SK-N-SH (cell line): ENCODE data around the gene ARPC5L. TPM values are rescaled to one million over a fixed set of nuclear protein-coding genes. Genes with fewer than 3 reads are reported as not detected.

Experiments
- CTCF ChIA-PET: fragments of 300-600, 350-600 bp; formaldehyde crosslinking; extraction: SDS; loops from one replicate; lab custom pipeline; 2021; lab: Yijun Ruan, JAX
- POLR2A ChIA-PET: fragments of 350-600 bp; sonication (Branson Sonifier 250); formaldehyde crosslinking; extraction: SDS; loops from one replicate; lab custom pipeline; 2020; ENCODE audit warnings: antibody characterized with exemption, inconsistent platforms; lab: Yijun Ruan, JAX
- DNase-seq: peaks from one replicate; pipeline ENCODE4 v3.0.0; 2012
- H2AFZ ChIP-seq: fragments of 200-600 bp; sonication (generic); 2 replicates; pipeline ENCODE4 v1.8.1; 2016; ENCODE audit warnings: antibody characterized with exemption, mild to moderate bottlenecking, low read depth
- H3F3A ChIP-seq: fragments of 200-600 bp; sonication (generic); replicated peaks from 2 replicates; pipeline ENCODE3; 2016; ENCODE audit warnings: antibody characterized with exemption, mild to moderate bottlenecking; ENCODE audit not compliant: insufficient read depth
- H3K27ac ChIP-seq, 2 experiments: fragments of 200-500 bp in 1 of 2; fragments of 200-600 bp in 1 of 2; sonication (Bioruptor generic) in 1 of 2; sonication (generic), shearing (Covaris generic) in 1 of 2; 2 replicates each; pipeline versions ENCODE4 v1.5.1 to v1.6.1; 2014 to 2016; ENCODE audit warnings: low read depth in 2 of 2, inconsistent platforms in 1 of 2, low read length in 1 of 2, mild to moderate bottlenecking in 1 of 2, mixed read lengths in 1 of 2
- H3K27me3 ChIP-seq: fragments of 200-600 bp; sonication (generic), shearing (Covaris generic); 2 replicates; pipeline ENCODE4 v1.6.1; 2016; ENCODE audit warnings: mixed run types; ENCODE audit not compliant: insufficient read depth
- H3K36me3 ChIP-seq, 2 experiments: fragments of 200-500 bp in 1 of 2; fragments of 200-600 bp in 1 of 2; sonication (Bioruptor generic) in 1 of 2; sonication (generic) in 1 of 2; replicated peaks in 1 of 2; 2 replicates each; pipeline versions ENCODE3 to v1.5.1; 2014 to 2016; ENCODE audit warnings: low read length in 1 of 2, mild to moderate bottlenecking in 1 of 2; ENCODE audit not compliant: insufficient read depth in 2 of 2, control insufficient read depth in 1 of 2
- H3K4me1 ChIP-seq, 2 experiments: fragments of 200-500 bp in 1 of 2; fragments of 200-600 bp in 1 of 2; sonication (Bioruptor generic) in 1 of 2; sonication (generic), shearing (Covaris generic) in 1 of 2; 2 replicates each; pipeline versions ENCODE4 v1.5.1 to v1.6.1; 2014 to 2016; ENCODE audit warnings: low read depth in 1 of 2, low read length in 1 of 2, mixed run types in 1 of 2; ENCODE audit not compliant: insufficient read depth in 2 of 2, control insufficient read depth in 1 of 2
- H3K4me2 ChIP-seq: fragments of 200-600 bp; sonication (generic), shearing (Covaris generic); 2 replicates; pipeline ENCODE4 v1.6.1; 2017; ENCODE audit warnings: mixed run types
- H3K4me3 ChIP-seq, 2 experiments: fragments of 200-500 bp in 1 of 2; fragments of 200-600 bp in 1 of 2; sonication (Bioruptor generic) in 1 of 2; sonication (generic), shearing (Covaris generic) in 1 of 2; 2 replicates each; pipeline versions ENCODE4 v1.5.1 to v1.8.1; 2014 to 2016; ENCODE audit warnings: low read depth in 2 of 2, inconsistent platforms in 1 of 2, low read length in 1 of 2, mild to moderate bottlenecking in 1 of 2, mixed read lengths in 1 of 2, moderate library complexity in 1 of 2
- H3K79me2 ChIP-seq: fragments of 200-600 bp; sonication (generic); 2 replicates; pipeline ENCODE4 v1.8.1; 2017; ENCODE audit warnings: mild to moderate bottlenecking; ENCODE audit not compliant: insufficient read depth
- H3K9ac ChIP-seq: fragments of 200-600 bp; sonication (generic); 2 replicates; pipeline ENCODE4 v1.6.1; 2017; ENCODE audit warnings: mixed run types
- H3K9me2 ChIP-seq: fragments of 200-600 bp; sonication (generic); 2 replicates; pipeline ENCODE4 v1.6.1; 2017; ENCODE audit warnings: mixed run types
- H3K9me3 ChIP-seq: fragments of 200-600 bp; sonication (generic); 2 replicates; pipeline ENCODE4 v1.6.1; 2017; ENCODE audit warnings: mixed run types, mild to moderate bottlenecking, moderate library complexity
- H4K20me1 ChIP-seq: fragments of 200-600 bp; sonication (generic); 2 replicates; pipeline ENCODE4 v1.6.1; 2017; ENCODE audit warnings: mild to moderate bottlenecking, mixed run types; ENCODE audit not compliant: insufficient read depth
- CTCF ChIP-seq: fragments of 200-600 bp; sonication (generic); IDR thresholded peaks from 2 replicates; pipeline ENCODE4 v1.6.1; 2017; ENCODE audit warnings: antibody characterized with exemption, mild to moderate bottlenecking, moderate library complexity
- EP300 ChIP-seq, 2 experiments: IDR thresholded peaks; 2 replicates each; pipeline versions ENCODE4 v1.4.0 to v1.6.1; 2012; ENCODE audit warnings: borderline replicate concordance in 1 of 2, low read depth in 1 of 2, low read length in 1 of 2
- FOSL2 ChIP-seq: IDR thresholded peaks from 2 replicates; pipeline ENCODE4 v1.4.0; 2012; ENCODE audit warnings: low read depth, mild to moderate bottlenecking, moderate library complexity, borderline replicate concordance
- FOXJ3 ChIP-seq: sonication (generic); formaldehyde crosslinking; IDR thresholded peaks from 2 replicates; pipeline ENCODE4 v1.5.1; 2020; ENCODE audit warnings: mild to moderate bottlenecking, missing genetic modification reagents
- IRF3 ChIP-seq: fragments of 150-350 bp; IDR thresholded peaks from 2 replicates; pipeline ENCODE4 v1.6.1; 2016; ENCODE audit warnings: mild to moderate bottlenecking, low read depth, low read length
- NFIC ChIP-seq: IDR thresholded peaks from 2 replicates; pipeline ENCODE4 v1.4.0; 2012; ENCODE audit warnings: borderline replicate concordance
- NRF1 ChIP-seq: IDR thresholded peaks from 2 replicates; pipeline ENCODE4 v1.6.1; 2012; ENCODE audit warnings: low read depth, mild to moderate bottlenecking, low read length
- TEAD4 ChIP-seq: IDR thresholded peaks from 2 replicates; pipeline ENCODE4 v1.4.0; 2012; ENCODE audit warnings: mild to moderate bottlenecking, borderline replicate concordance; ENCODE audit not compliant: insufficient read depth
- USF1 ChIP-seq: IDR thresholded peaks from 2 replicates; pipeline ENCODE4 v1.4.0; 2012; ENCODE audit warnings: low read depth, borderline replicate concordance
- WGBS: methylation state at CpG from one replicate; pipeline ENCODE4 v1.1.6; 2017; ENCODE audit warnings: low lambda C conversion rate; 5-methylcytosine and 5-hydroxymethylcytosine counted together
- polyA plus RNA-seq, 3 experiments: library from polyadenylated mRNA; depleted of rRNA; stranded (reverse); fragments of >200 nt; gene quantifications; 2 replicates each; pipeline ENCODE4 v1.2.3, GENCODE V29; 2012

The ARPC5L gene
- polyA plus RNA-seq, 1 of the 3 experiments (the other 2 are of a cell fraction) = 73.1 TPM

- no peaks in the 10 kb centered on the region for H3K9me2 ChIP-seq
- POLR2A ChIA-PET = no interaction called here
Observed at GRCh38 chr9:124877021-124877782, 15.3 kb downstream of the ARPC5L start.

GRCh38 chr9:124878021-124878420, 16.1 kb downstream of the ARPC5L start:
- H3K36me3 ChIP-seq = peaks cover 43 to 87% of the 10 kb centered on the region in 2 experiments
- H3K9ac ChIP-seq = no peak overlapping the region
- H3K9me2 ChIP-seq = no peaks in the 10 kb centered on the region
- TF ChIP-seq IRF3 (no peak), NFIC (no peak), CTCF (no peak), NRF1 (no peak), TEAD4 (no peak), EP300 (IDR thresholded peaks at IDR 0.05; ENCODE audit: borderline replicate concordance in 1 of 2, low read depth in 1 of 2, low read length in 1 of 2) (no peak), USF1 (no peak)
- DNase-seq = no peak
- H3K4me3 ChIP-seq = no peak overlapping the region
- POLR2A ChIA-PET = no interaction called here
- H2AFZ ChIP-seq = no peak overlapping the region
- H4K20me1 ChIP-seq = peaks cover 17% of the 10 kb centered on the region
- no peaks in the 10 kb centered on the region for H3K27me3 ChIP-seq
- CTCF ChIA-PET = interaction anchor here (1.0 to 2.0 kb wide), 4 partner anchors 9 to 497 kb away, joined by 3 to 5 read pairs (median 3); partner anchors contain the start of gene SCAI
- H3F3A ChIP-seq = peaks cover 21% of the 10 kb centered on the region
- H3K4me1 ChIP-seq = no peaks in the 10 kb centered on the region
- WGBS = 100% methylated on average over 1 of the region's 1 CpG
- peaks cover 40% of the 10 kb centered on the region for H3K79me2 ChIP-seq
- no peak overlapping the region; a peak in 1 of 4 replicates for H3K27ac ChIP-seq
- no peaks in the 10 kb centered on the region for H3K9me3 ChIP-seq
- no peak overlapping the region for H3K4me2 ChIP-seq

More at GRCh38 chr9:124877021-124877782, 15.3 kb downstream of the ARPC5L start:
- Histone ChIP-seq H2AFZ (no peak overlapping the region), H3K9me3 (no peaks in the 10 kb centered on the region), H3K27me3 (no peaks in the 10 kb centered on the region), H3K27ac (no peak overlapping the region), H3K79me2 (peaks cover 49% of the 10 kb centered on the region), H4K20me1 (peaks cover 25% of the 10 kb centered on the region), H3K4me3 (no peak overlapping the region), H3K9ac (no peak overlapping the region), H3K4me2 (no peak overlapping the region), H3F3A (peaks cover 21% of the 10 kb centered on the region), H3K4me1 (no peaks in the 10 kb centered on the region; a peak in 1 of 4 replicates), H3K36me3 (peaks cover 45 to 85% of the 10 kb centered on the region in 2 experiments)
- CTCF ChIA-PET = interaction anchor here (1.0 to 2.0 kb wide), 4 partner anchors 8 to 498 kb away, joined by 3 to 5 read pairs (median 3); partner anchors contain the start of gene SCAI
- no peak for DNase-seq
- 95% methylated on average over 13 of the region's 14 CpGs for WGBS
- no peak for TF ChIP-seq FOXJ3
- no peak for TF ChIP-seq FOSL2
